ENCODE measurements around the gene DUS2. TPM values are rescaled to one million over a fixed set of nuclear protein-coding genes. Genes with fewer than 3 reads are reported as not detected.
A peak's percentile ranks its signal among the peaks of the same experiment; 100 is the strongest.

Gene DUS2
- total RNA-seq, 1 experiment from 2014 or later = 33.6 TPM

DNA sequence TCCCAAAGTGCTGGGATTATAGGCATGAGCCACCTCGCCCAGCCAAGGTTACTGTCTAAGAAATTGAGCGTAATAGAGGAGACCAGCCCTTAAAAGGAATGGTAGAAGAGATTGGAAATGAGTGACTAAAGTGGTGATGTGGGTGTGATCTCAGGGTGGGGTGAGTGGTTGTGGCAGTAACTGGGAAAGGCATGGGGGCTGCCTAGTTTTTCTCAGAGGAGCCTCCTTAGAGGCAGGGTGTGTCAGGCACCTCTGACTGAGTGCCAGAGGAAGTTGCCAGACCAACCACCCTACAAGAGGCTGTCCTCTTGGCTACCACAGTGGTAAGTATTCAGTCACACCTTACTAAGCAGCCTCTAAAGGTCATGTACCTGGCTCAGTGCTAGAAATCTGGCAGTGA lies 8.9 kb downstream of the DUS2 start:
- Mint-ChIP-seq H3K27ac (ENCODE audit: unreplicated experiment) (peak overlapping the region; percentile 19), H3K27me3 (ENCODE audit: insufficient read depth, unreplicated experiment) (no peaks in the 10 kb centered on the region), H3K9me3 (ENCODE audit: unreplicated experiment) (no peaks in the 10 kb centered on the region), H3K4me1 (ENCODE audit: low read depth, unreplicated experiment) (no peaks in the 10 kb centered on the region), H3K36me3 (ENCODE audit: insufficient read depth, unreplicated experiment) (peaks cover 12% of the 10 kb centered on the region), H3K4me3 (ENCODE audit: unreplicated experiment) (no peak overlapping the region)
- no peaks in the 10 kb centered on the region; the same call in none of the 2 replicates for H3K36me3 ChIP-seq (ENCODE audit: control insufficient read depth, insufficient read depth, low read length)
- intact Hi-C loops (cut with micrococcal nuclease; ENCODE audit: unreplicated experiment) = no loop called here
- ChIA-PET POLR2A (interaction anchor here (0.7 kb wide), 1 partner anchor 134 kb away, joined by 3 read pairs; no protein-coding TSS in a partner anchor), CTCF (no interaction called here)
- no peaks in the 10 kb centered on the region for H3K9me3 ChIP-seq
- TF ChIP-seq, protein P1, sequence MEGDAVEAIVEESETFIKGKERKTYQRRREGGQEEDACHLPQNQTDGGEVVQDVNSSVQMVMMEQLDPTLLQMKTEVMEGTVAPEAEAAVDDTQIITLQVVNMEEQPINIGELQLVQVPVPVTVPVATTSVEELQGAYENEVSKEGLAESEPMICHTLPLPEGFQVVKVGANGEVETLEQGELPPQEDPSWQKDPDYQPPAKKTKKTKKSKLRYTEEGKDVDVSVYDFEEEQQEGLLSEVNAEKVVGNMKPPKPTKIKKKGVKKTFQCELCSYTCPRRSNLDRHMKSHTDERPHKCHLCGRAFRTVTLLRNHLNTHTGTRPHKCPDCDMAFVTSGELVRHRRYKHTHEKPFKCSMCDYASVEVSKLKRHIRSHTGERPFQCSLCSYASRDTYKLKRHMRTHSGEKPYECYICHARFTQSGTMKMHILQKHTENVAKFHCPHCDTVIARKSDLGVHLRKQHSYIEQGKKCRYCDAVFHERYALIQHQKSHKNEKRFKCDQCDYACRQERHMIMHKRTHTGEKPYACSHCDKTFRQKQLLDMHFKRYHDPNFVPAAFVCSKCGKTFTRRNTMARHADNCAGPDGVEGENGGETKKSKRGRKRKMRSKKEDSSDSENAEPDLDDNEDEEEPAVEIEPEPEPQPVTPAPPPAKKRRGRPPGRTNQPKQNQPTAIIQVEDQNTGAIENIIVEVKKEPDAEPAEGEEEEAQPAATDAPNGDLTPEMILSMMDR (IDR thresholded peaks at IDR 0.05; ENCODE audit: insufficient read depth in 1 of 2, low read depth in 1 of 2, low read length in 1 of 2, severe bottlenecking in 1 of 2, unreplicated experiment in 1 of 2) = no peak
- H3K4me3 ChIP-seq (ENCODE audit: low read depth, low read length) = no peak overlapping the region
- no peak for DNase-seq
- BruUV-seq (replicated peaks) = no TSS peak
- H3K4me1 ChIP-seq = no peaks in the 10 kb centered on the region
- H3K27me3 ChIP-seq (replicated peaks; ENCODE audit: control insufficient read depth, insufficient read depth, low read length) = no peaks in the 10 kb centered on the region

DNA sequence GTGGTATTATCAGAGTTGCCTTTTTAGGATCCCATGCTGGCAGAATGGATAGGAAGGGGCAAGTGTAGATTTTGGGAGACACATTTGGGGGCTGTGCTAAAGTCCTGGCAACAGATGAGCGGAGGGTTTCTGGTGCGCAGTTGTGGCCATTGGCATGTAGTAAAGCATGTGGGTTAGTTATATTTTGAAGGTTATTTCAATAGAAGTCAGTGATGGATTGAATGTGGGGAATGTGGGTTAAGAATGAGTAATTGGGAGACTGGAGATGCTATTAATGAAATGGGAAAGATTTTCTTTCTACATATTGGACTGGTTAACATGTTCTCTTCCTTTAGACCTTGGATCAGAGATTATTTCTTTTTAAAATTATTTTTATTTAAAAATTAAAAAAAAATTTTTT lies 10.0 kb downstream of the DUS2 start:
- POLR2A ChIA-PET = no interaction called here
- Mint-ChIP-seq H3K4me3 (ENCODE audit: unreplicated experiment) (no peak overlapping the region), H3K9me3 (ENCODE audit: unreplicated experiment) (no peaks in the 10 kb centered on the region), H3K27me3 (ENCODE audit: insufficient read depth, unreplicated experiment) (no peaks in the 10 kb centered on the region), H3K36me3 (ENCODE audit: insufficient read depth, unreplicated experiment) (peaks cover 17% of the 10 kb centered on the region), H3K27ac (ENCODE audit: unreplicated experiment) (no peak overlapping the region), H3K4me1 (ENCODE audit: low read depth, unreplicated experiment) (no peaks in the 10 kb centered on the region)
- BruUV-seq (replicated peaks) = no TSS peak
- intact Hi-C loops (cut with micrococcal nuclease; ENCODE audit: unreplicated experiment) = no loop called here
- no peaks in the 10 kb centered on the region for H3K9me3 ChIP-seq
- CTCF ChIA-PET = no interaction called here
- H3K27me3 ChIP-seq (replicated peaks; ENCODE audit: control insufficient read depth, insufficient read depth, low read length) = no peaks in the 10 kb centered on the region
- TF ChIP-seq, protein P1 (IDR thresholded peaks at IDR 0.05; ENCODE audit: insufficient read depth in 1 of 2, low read depth in 1 of 2, low read length in 1 of 2, severe bottlenecking in 1 of 2, unreplicated experiment in 1 of 2) = no peak
- no peak for DNase-seq
- no peaks in the 10 kb centered on the region; the same call in none of the 2 replicates for H3K36me3 ChIP-seq (ENCODE audit: control insufficient read depth, insufficient read depth, low read length)
- H3K4me1 ChIP-seq = no peaks in the 10 kb centered on the region
- H3K4me3 ChIP-seq (ENCODE audit: low read depth, low read length) = no peak overlapping the region

DNA sequence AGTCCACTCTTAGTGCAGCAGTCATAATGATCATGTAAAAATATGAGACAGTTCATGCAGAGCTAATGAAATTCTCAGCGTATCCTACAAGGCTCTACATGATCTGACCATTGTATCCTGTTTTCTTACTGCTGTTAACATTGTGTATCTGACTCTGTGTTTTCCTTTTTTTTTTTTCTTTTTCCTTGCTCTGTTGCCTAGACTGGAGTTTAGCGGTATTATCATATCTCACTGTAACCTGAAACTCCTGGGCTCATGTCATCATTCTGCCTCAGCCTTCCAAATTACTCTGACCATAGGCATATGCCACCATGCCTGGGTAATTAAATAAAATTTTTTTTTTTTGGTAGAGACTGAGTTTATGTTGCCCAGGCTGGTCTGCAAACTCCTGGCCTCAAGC lies 12.1 kb downstream of the DUS2 start:
- Mint-ChIP-seq H3K4me3 (ENCODE audit: unreplicated experiment) (no peak overlapping the region), H3K9me3 (ENCODE audit: unreplicated experiment) (no peaks in the 10 kb centered on the region), H3K4me1 (ENCODE audit: low read depth, unreplicated experiment) (no peaks in the 10 kb centered on the region), H3K27ac (ENCODE audit: unreplicated experiment) (no peak overlapping the region), H3K27me3 (ENCODE audit: insufficient read depth, unreplicated experiment) (no peaks in the 10 kb centered on the region), H3K36me3 (ENCODE audit: insufficient read depth, unreplicated experiment) (peaks cover 27% of the 10 kb centered on the region)
- no peaks in the 10 kb centered on the region for H3K9me3 ChIP-seq
- intact Hi-C loops (cut with micrococcal nuclease; ENCODE audit: unreplicated experiment) = no loop called here
- TF ChIP-seq, protein P1 (IDR thresholded peaks at IDR 0.05; ENCODE audit: insufficient read depth in 1 of 2, low read depth in 1 of 2, low read length in 1 of 2, severe bottlenecking in 1 of 2, unreplicated experiment in 1 of 2) = no peak
- BruUV-seq (replicated peaks) = no TSS peak
- H3K4me1 ChIP-seq = no peaks in the 10 kb centered on the region
- H3K36me3 ChIP-seq (ENCODE audit: control insufficient read depth, insufficient read depth, low read length) = no peaks in the 10 kb centered on the region
- POLR2A ChIA-PET = no interaction called here
- H3K4me3 ChIP-seq (ENCODE audit: low read depth, low read length) = no peak overlapping the region
- no peak for DNase-seq
- no peaks in the 10 kb centered on the region for H3K27me3 ChIP-seq (replicated peaks; ENCODE audit: control insufficient read depth, insufficient read depth, low read length)
- CTCF ChIA-PET = interaction anchor here (0.7 to 0.8 kb wide), 2 partner anchors 13 to 30 kb away, joined by 3 read pairs; no protein-coding TSS in a partner anchor

Measured in Caco-2 (cell line).